DMS79 treated with DMSO at 0.1 percent for 48 hours (cell line): Measurements from ENCODE around the gene ITIH5.
"Not testable (repeated sequence)": the region's sequence is repeated elsewhere in the genome, so short reads cannot be mapped to it uniquely, and the experiment has no call there.

Experiments
- DNase-seq: peaks from one replicate; lab custom pipeline; 2025; lab: John Stamatoyannopoulos, UW

ITIH5 gene

GRCh38 chr10:7666253-7667023 lies at the start of gene ITIH5:
Gene ITIH5, minus strand, starts transcription at chr10:7666966. Its CDS starts 74 bp downstream, at chr10:7666892.
- DNase-seq: no peak

- DNase-seq: no peak
Observed at GRCh38 chr10:7715515-7715914, 48.7 kb upstream of the ITIH5 start.

GRCh38 chr10:7711075-7711474 lies 44.3 kb upstream of the ITIH5 start:
- not testable (repeated sequence) for DNase-seq

- no peak for DNase-seq
Observed at GRCh38 chr10:7710446-7710845, 43.7 kb upstream of the ITIH5 start.

GRCh38 chr10:7708832-7709231 lies 42.1 kb upstream of the ITIH5 start:
- DNase-seq: no peak

- no peak for DNase-seq
Observed at GRCh38 chr10:7707858-7708622, 41.3 kb upstream of the ITIH5 start.

GRCh38 chr10:7707102-7707501 lies 40.3 kb upstream of the ITIH5 start:
- no peak for DNase-seq

GRCh38 chr10:7706534-7707073 lies 39.8 kb upstream of the ITIH5 start:
- DNase-seq: no peak

GRCh38 chr10:7705341-7705740 lies 38.6 kb upstream of the ITIH5 start:
- DNase-seq: no peak

GRCh38 chr10:7704071-7705016 lies 37.6 kb upstream of the ITIH5 start:
- no peak for DNase-seq

GRCh38 chr10:7703140-7703539 lies 36.4 kb upstream of the ITIH5 start, which contains the start of gene ITIH2:
Gene ITIH2, plus strand, starts transcription at chr10:7703316. Its CDS starts 119 bp downstream, at chr10:7703435.
- DNase-seq: no peak

- no peak for DNase-seq
Observed at GRCh38 chr10:7702288-7702812, 35.6 kb upstream of the ITIH5 start.

- DNase-seq: no peak
Observed at GRCh38 chr10:7701158-7701742, 34.5 kb upstream of the ITIH5 start.

GRCh38 chr10:7700577-7701125 lies 33.9 kb upstream of the ITIH5 start:
- no peak for DNase-seq

- no peak for DNase-seq
Observed at GRCh38 chr10:7697426-7697825, 30.7 kb upstream of the ITIH5 start.

- no peak for DNase-seq
Observed at GRCh38 chr10:7696545-7696944, 29.8 kb upstream of the ITIH5 start.

GRCh38 chr10:7693194-7693593 lies 26.4 kb upstream of the ITIH5 start:
- not testable (repeated sequence) for DNase-seq

GRCh38 chr10:7692368-7692767 lies 25.6 kb upstream of the ITIH5 start:
- not testable (repeated sequence) for DNase-seq

- DNase-seq: not testable (repeated sequence)
Observed at GRCh38 chr10:7690885-7691597, 24.3 kb upstream of the ITIH5 start.

GRCh38 chr10:7689591-7689990 lies 22.8 kb upstream of the ITIH5 start:
- DNase-seq: no peak
